ENCODE data around the gene GUCY2C.

- TF ChIP-seq CTCF (IDR thresholded peaks at IDR 0.05; ENCODE audit: low read length) (no peak), EZH2 (IDR thresholded peaks at IDR 0.05; ENCODE audit: borderline replicate concordance, low read length) (no peak)
Observed at GRCh38 chr12:14628771-14629170, 67.6 kb downstream of the GUCY2C start.
